HepG2 (cell line): ENCODE data around the gene NME9. TPM values are rescaled to one million over a fixed set of nuclear protein-coding genes. Genes with fewer than 3 reads are reported as not detected.

Source experiments
- ATAC-seq: fragments of 200-7000 bp; cut with Tn5 transposase; 3 replicates; pipeline ENCODE4 v1.9.1; 2020; ENCODE audit warnings: mild to moderate bottlenecking, moderate library complexity
- BruUV-seq: library from RNA; stranded (reverse); fragments of 400-500 nt; replicated peaks from 2 replicates; lab custom pipeline; 2021; lab: Mats Ljungman, UMichigan
- CTCF ChIA-PET: fragments of 300-600 bp; formaldehyde crosslinking; extraction: SDS; loops from one replicate; lab custom pipeline; 2021; ENCODE audit warnings: low total read pairs, inconsistent platforms, low intra/inter-chr PET ratio; lab: Yijun Ruan, JAX
- POLR2A ChIA-PET: fragments of 350-600 bp; sonication (Branson Sonifier 250); formaldehyde crosslinking; loops from one replicate; lab custom pipeline; 2020; ENCODE audit warnings: antibody characterized with exemption, inconsistent platforms; lab: Yijun Ruan, JAX
- DNase-seq: peaks from one replicate; pipeline ENCODE4 v3.0.0-alpha.2; 2015; ENCODE audit warnings: low spot score
- FAIRE-seq: peaks from 3 replicates; lab custom pipeline; 2011; peaks lifted over from hg19 to GRCh38; lab: Jason Lieb, UNC
- H2AFZ ChIP-seq: one replicate; pipeline ENCODE4 v1.6.1; 2011; ENCODE audit warnings: low read length, inconsistent platforms
- H3K27ac ChIP-seq: fragments of 300-600 bp; 3 replicates; pipeline ENCODE4 v1.8.0; 2011; ENCODE audit warnings: mixed run types, mild to moderate bottlenecking, mixed read lengths, low read length, inconsistent platforms; ENCODE audit not compliant: insufficient read depth; ENCODE audit errors: extremely low read length
- H3K27me3 ChIP-seq, 2 experiments: fragments of 200-600 bp in 1 of 2; 2 replicates in 1 of 2; 3 replicates in 1 of 2; pipeline versions ENCODE4 v1.6.0 to v1.8.0; 2011; ENCODE audit warnings: low read length in 2 of 2, mild to moderate bottlenecking in 2 of 2, moderate library complexity in 2 of 2, inconsistent platforms in 1 of 2; ENCODE audit not compliant: insufficient read depth in 2 of 2, control insufficient read depth in 1 of 2
- H3K36me3 ChIP-seq, 2 experiments: fragments of 200-600 bp in 1 of 2; replicated peaks in 1 of 2; 2 replicates in 1 of 2; 3 replicates in 1 of 2; pipeline versions ENCODE4 v1.5.1 to v1.8.0; 2011; ENCODE audit warnings: low read length in 2 of 2, inconsistent platforms in 1 of 2; ENCODE audit not compliant: insufficient read depth in 2 of 2, control insufficient read depth in 1 of 2
- H3K4me1 ChIP-seq: 2 replicates; pipeline ENCODE4 v1.5.1; 2012; ENCODE audit warnings: low read length, inconsistent platforms; ENCODE audit not compliant: insufficient read depth
- H3K4me2 ChIP-seq: 2 replicates; pipeline ENCODE4 v1.6.0; 2011; ENCODE audit warnings: low read depth, low read length, inconsistent platforms
- H3K4me3 ChIP-seq, 3 experiments: fragments of 200-600 bp in 1 of 3; sonication (generic), shearing (Covaris generic) in 1 of 3; replicated peaks in 1 of 3; 2 replicates each; pipeline ENCODE4 v1.5.1; 2011 to 2016; ENCODE audit warnings: low read length in 3 of 3, inconsistent platforms in 2 of 3, low read depth in 2 of 3, mild to moderate bottlenecking in 2 of 3, control low read depth in 1 of 3, mixed read lengths in 1 of 3; ENCODE audit not compliant: insufficient read depth in 1 of 3
- H3K79me2 ChIP-seq: one replicate; pipeline ENCODE4 v1.6.1; 2011; ENCODE audit warnings: low read length, inconsistent platforms; ENCODE audit not compliant: insufficient read depth
- H3K9ac ChIP-seq: 2 replicates; pipeline ENCODE4 v1.6.0; 2011; ENCODE audit warnings: mild to moderate bottlenecking, low read depth, low read length, inconsistent platforms; ENCODE audit not compliant: insufficient read depth
- H3K9me3 ChIP-seq: 2 replicates; pipeline ENCODE4 v1.5.1; 2012; ENCODE audit warnings: mild to moderate bottlenecking, low read length
- H4K20me1 ChIP-seq: 2 replicates; pipeline ENCODE4 v1.6.0; 2011; ENCODE audit warnings: inconsistent platforms, mild to moderate bottlenecking, low read length, moderate library complexity; ENCODE audit not compliant: insufficient read depth
- EEA1 ChIP-seq: sonication (generic); formaldehyde crosslinking; IDR thresholded peaks from 2 replicates; pipeline ENCODE4 v1.5.1; 2020; ENCODE audit warnings: mild to moderate bottlenecking, missing genetic modification reagents, borderline replicate concordance
- GABPA ChIP-seq, 2 experiments: IDR thresholded peaks; 2 replicates each; pipeline ENCODE4 v1.6.1; 2011 to 2016; ENCODE audit warnings: low read depth in 2 of 2, low read length in 1 of 2, missing biosample characterization in 1 of 2, missing genetic modification characterization in 1 of 2
- KAT2B ChIP-seq: fragments of 150-350 bp; IDR thresholded peaks from 2 replicates; pipeline ENCODE4 v1.6.1; 2014; ENCODE audit warnings: low read depth, low read length, borderline replicate concordance
- TBP ChIP-seq: sonication (generic); formaldehyde crosslinking; IDR thresholded peaks from 2 replicates; pipeline ENCODE4 v1.5.0; 2020; ENCODE audit warnings: missing genetic modification reagents
- ZBTB2 ChIP-seq: sonication (generic); formaldehyde crosslinking; IDR thresholded peaks from 2 replicates; pipeline ENCODE4 v1.8.0; 2022; ENCODE audit warnings: low read depth, missing genetic modification reagents
- ZNF776 ChIP-seq: sonication (generic); formaldehyde crosslinking; IDR thresholded peaks from 2 replicates; pipeline ENCODE4 v1.4.0; 2020; ENCODE audit warnings: mild to moderate bottlenecking, missing genetic modification reagents
- WGBS: methylation state at CpG from one replicate; pipeline ENCODE4 v1.1.6; 2017; ENCODE audit warnings: low lambda C conversion rate; 5-methylcytosine and 5-hydroxymethylcytosine counted together
- in situ Hi-C: cut with HindIII; loops from 2 replicates; pipeline ENCODE4 v1.10.0; 2017; ENCODE audit warnings: low pct_unique_long_range_greater_than_20kb; ENCODE audit not compliant: extremely low pct_ligation_motif_present
- intact Hi-C: fragments of 100-400 bp; cut with micrococcal nuclease; formaldehyde crosslinking; loops from one replicate; pipeline ENCODE4 v1.10.0; 2022; ENCODE audit not compliant: unreplicated experiment
- polyA plus RNA-seq, 8 experiments: library from polyadenylated mRNA; depleted of rRNA in 3 of 8; stranded (reverse) in 7 of 8; unstranded in 1 of 8; fragments of >200 nt; fragmentation: Illumina TruSeq in 4 of 8; extraction: Trizol in 4 of 8; gene quantifications; 2 replicates each; pipeline versions ENCODE4 v1.2.1 to v1.2.3, GENCODE V29; 2011 to 2016; ENCODE audit warnings: low read depth in 4 of 8, missing spikeins in 1 of 8, mixed read lengths in 1 of 8; ENCODE audit not compliant: insufficient read depth in 1 of 8
- total RNA-seq, 5 experiments: library from RNA; depleted of rRNA; stranded (reverse); fragments of >200 nt; fragmentation: Illumina TruSeq; extraction: Trizol; gene quantifications; 2 replicates each; pipeline ENCODE4 v1.2.3, GENCODE V29; 2016; ENCODE audit warnings: low read depth in 1 of 5

Gene NME9
- total and polyA plus RNA-seq, 2 of the 13 experiments (the other 11 are each of a cell fraction or from before 2014, with no cell fraction given) = not detected

- TF ChIP-seq ZBTB2 (no peak), EEA1 (CRISPR knock-in tag) (no peak), ZNF776 (CRISPR knock-in tag) (no peak), GABPA (IDR thresholded peaks at IDR 0.05; ENCODE audit: low read depth, low read length) (no peak), GABPA (CRISPR knock-in tag; IDR thresholded peaks at IDR 0.05; ENCODE audit: low read depth) (no peak)
Observed at GRCh38 chr3:138373087-138373735, 43.6 kb upstream of the NME9 start (continued).

GRCh38 chr3:138371070-138371965 lies 41.7 kb upstream of the NME9 start:
- 91% methylated on average over 9 of the region's 9 CpGs for WGBS
- in situ Hi-C loops = no loop called here
- ChIA-PET POLR2A (no interaction called here), CTCF (no interaction called here)
- Histone ChIP-seq H3K79me2 (no peaks in the 10 kb centered on the region), H3K4me2 (no peak overlapping the region), H3K9ac (no peak overlapping the region), H3K27me3 (no peaks in the 10 kb centered on the region), H3K27ac (no peak overlapping the region), H2AFZ (no peak overlapping the region), H3K9me3 (no peaks in the 10 kb centered on the region), H3K4me3 (no peak overlapping the region), H3K4me1 (no peaks in the 10 kb centered on the region), H4K20me1 (no peaks in the 10 kb centered on the region), H3K36me3 (no peaks in the 10 kb centered on the region)
- FAIRE-seq = no peak
- TF ChIP-seq KAT2B (no peak), TBP (no peak)
- ATAC-seq = no peak
- no peak for DNase-seq
- intact Hi-C loops = no loop called here
- no TSS peak for BruUV-seq
